ENCODE results near the gene PAPSS1.

The PAPSS1 gene

GRCh38 chr4:107688421-107688820 is 31.6 kb downstream of the PAPSS1 start:
- Histone ChIP-seq H3K79me1 (ENCODE audit: low read length) (peaks cover 5% of the 10 kb centered on the region), H3K9ac (ENCODE audit: low read length) (no peak overlapping the region), H3K27me3 (ENCODE audit: insufficient read depth, low read length) (no peaks in the 10 kb centered on the region), H2AK5ac (ENCODE audit: low read length) (no peak overlapping the region), H4K91ac (ENCODE audit: low read depth, low read length) (no peak overlapping the region), H2AFZ (ENCODE audit: insufficient read depth, low read length, poor library complexity) (no peak overlapping the region), H3K4ac (ENCODE audit: low read depth, low read length) (no peak overlapping the region), H3K9me3 (ENCODE audit: insufficient read depth, low read depth, low read length) (no peaks in the 10 kb centered on the region), H3K18ac (ENCODE audit: low read length) (no peak overlapping the region), H3K36me3 (ENCODE audit: control insufficient read depth in 1 of 2, insufficient read depth in 2 of 2, low read length in 2 of 2) (peaks cover 0 to 2% of the 10 kb centered on the region in 2 experiments), H3K4me1 (ENCODE audit: control insufficient read depth in 1 of 2, insufficient read depth in 2 of 2, low read length in 2 of 2) (peaks cover 5 to 12% of the 10 kb centered on the region in 2 experiments), H3K4me2 (ENCODE audit: low read length) (no peak overlapping the region), H2BK5ac (ENCODE audit: low read depth, low read length, poor library complexity) (no peak overlapping the region), H2BK12ac (ENCODE audit: low read length) (no peak overlapping the region), H2BK120ac (ENCODE audit: insufficient read depth, low read length, poor library complexity) (no peak overlapping the region), H4K12ac (ENCODE audit: low read depth, low read length) (no peak overlapping the region), H3K14ac (ENCODE audit: low read length) (no peak overlapping the region), H3K79me2 (ENCODE audit: control insufficient read depth, insufficient read depth, low read length, poor library complexity) (no peaks in the 10 kb centered on the region), H3K27ac (ENCODE audit: low read depth, low read length) (no peak overlapping the region), H3K23ac (ENCODE audit: low read length) (no peak overlapping the region), H4K8ac (ENCODE audit: low read depth, low read length) (no peak overlapping the region), H3K4me3 (ENCODE audit: low read depth, low read length) (no peak overlapping the region)
- WGBS (ENCODE audit: extremely low coverage, insufficient coverage, insufficient read length): no CpG with 5 or more reads among the region's 1 CpG
- DNase-seq: no peak

GRCh38 chr4:107685740-107686139 is 34.3 kb downstream of the PAPSS1 start:
- no peak overlapping the region for H3K23ac ChIP-seq (ENCODE audit: low read length)
- H3K4me3 ChIP-seq (ENCODE audit: low read depth, low read length): no peak overlapping the region
- H2AFZ ChIP-seq (ENCODE audit: insufficient read depth, low read length, poor library complexity): no peak overlapping the region
- H2BK5ac ChIP-seq (ENCODE audit: low read depth, low read length, poor library complexity): no peak overlapping the region
- peaks cover 5 to 8% of the 10 kb centered on the region in 2 experiments for H3K4me1 ChIP-seq (ENCODE audit: control insufficient read depth in 1 of 2, insufficient read depth in 2 of 2, low read length in 2 of 2)
- no peaks in the 10 kb centered on the region for H3K27me3 ChIP-seq (ENCODE audit: insufficient read depth, low read length)
- H3K9ac ChIP-seq (ENCODE audit: low read length): no peak overlapping the region
- H3K79me1 ChIP-seq (ENCODE audit: low read length): peaks cover 5% of the 10 kb centered on the region
- no peak overlapping the region for H2BK12ac ChIP-seq (ENCODE audit: low read length)
- no peak overlapping the region for H3K14ac ChIP-seq (ENCODE audit: low read length)
- peaks cover 0 to 5% of the 10 kb centered on the region in 2 experiments for H3K36me3 ChIP-seq (ENCODE audit: control insufficient read depth in 1 of 2, insufficient read depth in 2 of 2, low read length in 2 of 2)
- DNase-seq: no peak
- WGBS (ENCODE audit: extremely low coverage, insufficient coverage, insufficient read length): no CpG with 5 or more reads among the region's 1 CpG
- H4K91ac ChIP-seq (ENCODE audit: low read depth, low read length): no peak overlapping the region
- no peak overlapping the region for H3K27ac ChIP-seq (ENCODE audit: low read depth, low read length)
- no peak overlapping the region for H2BK120ac ChIP-seq (ENCODE audit: insufficient read depth, low read length, poor library complexity)
- H3K18ac ChIP-seq (ENCODE audit: low read length): no peak overlapping the region
- no peak overlapping the region for H4K12ac ChIP-seq (ENCODE audit: low read depth, low read length)
- H3K79me2 ChIP-seq (ENCODE audit: control insufficient read depth, insufficient read depth, low read length, poor library complexity): no peaks in the 10 kb centered on the region
- H3K4me2 ChIP-seq (ENCODE audit: low read length): no peak overlapping the region
- H4K8ac ChIP-seq (ENCODE audit: low read depth, low read length): no peak overlapping the region
- no peak overlapping the region for H3K4ac ChIP-seq (ENCODE audit: low read depth, low read length)
- no peak overlapping the region for H2AK5ac ChIP-seq (ENCODE audit: low read length)
- H3K9me3 ChIP-seq (ENCODE audit: insufficient read depth, low read depth, low read length): no peaks in the 10 kb centered on the region

GRCh38 chr4:107683873-107684272 is 36.2 kb downstream of the PAPSS1 start:
- H2AFZ ChIP-seq (ENCODE audit: insufficient read depth, low read length, poor library complexity): no peak overlapping the region
- no peak overlapping the region for H3K9ac ChIP-seq (ENCODE audit: low read length)
- no peak overlapping the region for H3K4ac ChIP-seq (ENCODE audit: low read depth, low read length)
- no peaks in the 10 kb centered on the region for H3K9me3 ChIP-seq (ENCODE audit: insufficient read depth, low read depth, low read length)
- DNase-seq: no peak
- H2AK5ac ChIP-seq (ENCODE audit: low read length): no peak overlapping the region
- peaks cover 3 to 8% of the 10 kb centered on the region in 2 experiments for H3K36me3 ChIP-seq (ENCODE audit: control insufficient read depth in 1 of 2, insufficient read depth in 2 of 2, low read length in 2 of 2)
- no peaks in the 10 kb centered on the region for H3K27me3 ChIP-seq (ENCODE audit: insufficient read depth, low read length)
- H3K18ac ChIP-seq (ENCODE audit: low read length): no peak overlapping the region
- H3K27ac ChIP-seq (ENCODE audit: low read depth, low read length): no peak overlapping the region
- H3K14ac ChIP-seq (ENCODE audit: low read length): no peak overlapping the region
- no peak overlapping the region for H4K91ac ChIP-seq (ENCODE audit: low read depth, low read length)
- H4K8ac ChIP-seq (ENCODE audit: low read depth, low read length): no peak overlapping the region
- H3K23ac ChIP-seq (ENCODE audit: low read length): no peak overlapping the region
- H4K12ac ChIP-seq (ENCODE audit: low read depth, low read length): no peak overlapping the region
- H3K79me1 ChIP-seq (ENCODE audit: low read length): no peaks in the 10 kb centered on the region
- no peak overlapping the region for H3K4me3 ChIP-seq (ENCODE audit: low read depth, low read length)
- H3K4me2 ChIP-seq (ENCODE audit: low read length): no peak overlapping the region
- H3K4me1 ChIP-seq (ENCODE audit: control insufficient read depth in 1 of 2, insufficient read depth in 2 of 2, low read length in 2 of 2): no peaks in the 10 kb centered on the region
- H2BK120ac ChIP-seq (ENCODE audit: insufficient read depth, low read length, poor library complexity): no peak overlapping the region
- no peak overlapping the region for H2BK12ac ChIP-seq (ENCODE audit: low read length)
- H2BK5ac ChIP-seq (ENCODE audit: low read depth, low read length, poor library complexity): no peak overlapping the region
- no peaks in the 10 kb centered on the region for H3K79me2 ChIP-seq (ENCODE audit: control insufficient read depth, insufficient read depth, low read length, poor library complexity)

DNA sequence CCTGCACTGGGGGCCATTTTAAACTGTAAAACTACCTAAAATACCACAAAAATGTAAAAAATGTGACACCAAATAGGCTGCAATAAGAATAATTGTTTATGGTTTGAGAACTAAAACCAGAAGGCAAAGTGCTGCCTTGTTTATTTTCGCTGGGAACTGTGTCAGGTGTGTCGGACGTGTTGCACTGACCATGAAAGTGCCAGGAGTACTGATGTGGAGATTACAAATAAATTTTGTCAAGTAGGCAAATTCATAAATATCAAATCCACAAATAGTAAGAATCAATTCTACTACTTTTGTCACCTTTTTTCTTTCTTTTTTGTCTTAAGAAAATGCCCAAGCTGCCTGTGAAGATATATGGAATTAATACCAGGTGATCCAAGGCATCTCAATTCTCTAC is 37.7 kb downstream of the PAPSS1 start:
- Histone ChIP-seq H2AK5ac (ENCODE audit: low read length) (no peak overlapping the region), H3K9ac (ENCODE audit: low read length) (no peak overlapping the region), H4K91ac (ENCODE audit: low read depth, low read length) (no peak overlapping the region), H2BK12ac (ENCODE audit: low read length) (no peak overlapping the region), H2AFZ (ENCODE audit: insufficient read depth, low read length, poor library complexity) (no peak overlapping the region), H3K36me3 (ENCODE audit: control insufficient read depth in 1 of 2, insufficient read depth in 2 of 2, low read length in 2 of 2) (peaks cover 3 to 8% of the 10 kb centered on the region in 2 experiments), H3K27me3 (ENCODE audit: insufficient read depth, low read length) (no peaks in the 10 kb centered on the region), H4K8ac (ENCODE audit: low read depth, low read length) (no peak overlapping the region), H3K9me3 (ENCODE audit: insufficient read depth, low read depth, low read length) (no peaks in the 10 kb centered on the region), H2BK5ac (ENCODE audit: low read depth, low read length, poor library complexity) (no peak overlapping the region), H3K23ac (ENCODE audit: low read length) (no peak overlapping the region), H4K12ac (ENCODE audit: low read depth, low read length) (no peak overlapping the region), H3K27ac (ENCODE audit: low read depth, low read length) (no peak overlapping the region), H2BK120ac (ENCODE audit: insufficient read depth, low read length, poor library complexity) (no peak overlapping the region), H3K79me2 (ENCODE audit: control insufficient read depth, insufficient read depth, low read length, poor library complexity) (no peaks in the 10 kb centered on the region), H3K14ac (ENCODE audit: low read length) (no peak overlapping the region), H3K4ac (ENCODE audit: low read depth, low read length) (no peak overlapping the region), H3K4me2 (ENCODE audit: low read length) (no peak overlapping the region), H3K4me1 (ENCODE audit: control insufficient read depth in 1 of 2, insufficient read depth in 2 of 2, low read length in 2 of 2) (no peaks in the 10 kb centered on the region), H3K4me3 (ENCODE audit: low read depth, low read length) (no peak overlapping the region), H3K79me1 (ENCODE audit: low read length) (no peaks in the 10 kb centered on the region), H3K18ac (ENCODE audit: low read length) (no peak overlapping the region)
- WGBS (ENCODE audit: extremely low coverage, insufficient coverage, insufficient read length): no CpG with 5 or more reads among the region's 3 CpGs
- DNase-seq: no peak
